ENCODE data around the gene MYO18A. TPM values are rescaled to one million over a fixed set of nuclear protein-coding genes. Genes with fewer than 3 reads are reported as not detected.

The MYO18A gene
- total and polyA plus RNA-seq, 9 donors, result 23.0 to 53.9 (median 31.7) TPM

DNA sequence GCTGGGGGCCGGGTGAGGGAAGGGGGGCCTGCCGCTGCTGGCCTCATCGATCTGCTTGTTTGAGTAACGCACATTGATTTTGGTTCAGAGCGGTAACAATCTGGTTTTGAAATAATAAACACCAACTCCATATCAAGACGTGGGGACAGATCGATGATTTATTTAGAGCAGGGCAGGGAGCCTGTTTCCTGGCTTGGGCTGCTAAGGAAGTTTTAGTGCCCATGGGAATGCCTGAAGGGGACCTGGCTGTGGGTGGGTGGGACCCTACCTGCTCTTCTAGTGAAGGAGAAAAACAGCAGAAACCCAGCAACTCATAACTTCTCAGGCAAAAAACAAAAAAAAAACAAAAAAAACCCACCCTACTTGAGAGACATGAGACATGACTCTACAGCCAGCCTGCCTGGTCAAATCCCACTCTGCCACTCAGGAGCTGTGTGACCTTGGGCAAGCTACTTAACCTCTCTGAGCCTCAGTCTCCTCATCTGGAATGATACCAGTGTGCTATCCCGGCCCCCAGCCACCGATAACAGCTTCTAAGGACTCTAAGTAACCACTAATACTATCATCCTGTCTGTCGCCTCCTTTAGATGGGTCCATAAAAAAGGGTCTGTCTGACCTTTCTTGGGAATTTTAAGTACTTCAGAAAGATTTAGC, 71.2 kb downstream of the MYO18A start:
- no peak overlapping the region for H3K4me3 ChIP-seq
- H3K9me3 ChIP-seq, result no peaks in the 10 kb centered on the region
- no peak overlapping the region for H3K27ac ChIP-seq
- no peak for DNase-seq
- H3K27me3 ChIP-seq, result no peaks in the 10 kb centered on the region
- no peaks in the 10 kb centered on the region for H3K36me3 ChIP-seq
- peaks cover 1% of the 10 kb centered on the region for H3K4me1 ChIP-seq (ENCODE audit: insufficient read depth)
- intact Hi-C loops (cut with DNase I), result loop anchor here in 1 of 4 donors (5.0 kb wide), 1 partner anchor 142 kb away; no protein-coding TSS in a partner anchor
- TF ChIP-seq EP300 (IDR thresholded peaks at IDR 0.05), result no peak
- no peak for TF ChIP-seq POLR2A (IDR thresholded peaks at IDR 0.05)
- TF ChIP-seq, protein P1, sequence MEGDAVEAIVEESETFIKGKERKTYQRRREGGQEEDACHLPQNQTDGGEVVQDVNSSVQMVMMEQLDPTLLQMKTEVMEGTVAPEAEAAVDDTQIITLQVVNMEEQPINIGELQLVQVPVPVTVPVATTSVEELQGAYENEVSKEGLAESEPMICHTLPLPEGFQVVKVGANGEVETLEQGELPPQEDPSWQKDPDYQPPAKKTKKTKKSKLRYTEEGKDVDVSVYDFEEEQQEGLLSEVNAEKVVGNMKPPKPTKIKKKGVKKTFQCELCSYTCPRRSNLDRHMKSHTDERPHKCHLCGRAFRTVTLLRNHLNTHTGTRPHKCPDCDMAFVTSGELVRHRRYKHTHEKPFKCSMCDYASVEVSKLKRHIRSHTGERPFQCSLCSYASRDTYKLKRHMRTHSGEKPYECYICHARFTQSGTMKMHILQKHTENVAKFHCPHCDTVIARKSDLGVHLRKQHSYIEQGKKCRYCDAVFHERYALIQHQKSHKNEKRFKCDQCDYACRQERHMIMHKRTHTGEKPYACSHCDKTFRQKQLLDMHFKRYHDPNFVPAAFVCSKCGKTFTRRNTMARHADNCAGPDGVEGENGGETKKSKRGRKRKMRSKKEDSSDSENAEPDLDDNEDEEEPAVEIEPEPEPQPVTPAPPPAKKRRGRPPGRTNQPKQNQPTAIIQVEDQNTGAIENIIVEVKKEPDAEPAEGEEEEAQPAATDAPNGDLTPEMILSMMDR (IDR thresholded peaks at IDR 0.05), result no peak
- WGBS, 3 donors, result 62 to 72% (median 70%) methylated on average over 10 of the region's 10 CpGs

DNA sequence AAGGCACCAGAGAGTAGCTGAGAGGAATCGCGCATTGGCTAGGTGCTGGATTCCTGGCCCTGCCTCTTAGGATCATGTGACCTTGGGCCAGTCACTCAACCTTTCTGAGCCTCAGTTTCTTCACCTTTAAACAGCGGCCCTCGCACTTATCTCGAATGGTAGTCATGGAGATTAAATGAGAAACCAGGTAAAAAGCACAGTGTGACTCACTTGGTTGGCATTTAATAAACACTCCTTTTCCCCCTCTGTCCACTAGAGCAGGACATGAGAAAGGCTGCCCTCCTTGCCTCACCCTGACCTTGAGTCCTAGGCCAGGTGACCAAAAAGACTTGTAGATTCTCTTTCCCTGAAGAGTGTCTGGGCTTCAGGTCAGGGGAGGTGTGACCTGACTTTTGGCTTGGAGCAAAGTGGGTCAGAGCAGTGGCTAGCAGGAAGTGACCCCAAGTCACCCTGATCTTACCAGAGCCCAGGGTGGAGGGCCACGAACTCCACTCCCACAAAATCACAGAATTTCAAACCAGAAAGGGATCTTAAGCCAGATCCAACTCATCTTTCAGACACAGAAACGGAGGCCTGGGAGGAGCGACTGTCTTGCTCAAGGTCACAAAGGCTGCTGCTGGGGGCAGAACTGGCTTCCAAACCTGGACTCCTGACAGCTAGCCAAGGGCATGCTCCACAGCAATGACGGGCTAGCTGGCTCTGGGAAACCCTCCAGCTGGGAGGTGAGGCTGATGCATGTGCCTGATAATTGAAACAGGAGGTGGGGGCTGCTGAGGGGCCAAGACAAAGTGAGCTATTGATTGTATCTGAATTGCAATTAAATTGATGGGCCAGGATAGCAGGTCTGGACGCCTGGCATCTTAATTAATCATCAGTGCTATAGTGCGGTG, 72.0 kb downstream of the MYO18A start:
- intact Hi-C loops (cut with DNase I), result loop anchor here in 1 of 4 donors (5.0 kb wide), 1 partner anchor 141 kb away; no protein-coding TSS in a partner anchor
- H3K9me3 ChIP-seq, result no peaks in the 10 kb centered on the region
- H3K4me1 ChIP-seq (ENCODE audit: insufficient read depth), result peaks cover 1% of the 10 kb centered on the region
- H3K27ac ChIP-seq, result peak overlapping the region in 1 of 2 donors; percentile 25
- H3K4me3 ChIP-seq, result no peak overlapping the region
- DNase-seq, result no peak
- H3K36me3 ChIP-seq, result no peaks in the 10 kb centered on the region
- WGBS, 3 donors, result 49 to 59% (median 55%) methylated on average over 11 of the region's 11 CpGs
- TF ChIP-seq, protein P1 (IDR thresholded peaks at IDR 0.05), result no peak
- no peak for TF ChIP-seq POLR2A (IDR thresholded peaks at IDR 0.05)
- no peak for TF ChIP-seq EP300 (IDR thresholded peaks at IDR 0.05)
- H3K27me3 ChIP-seq, result no peaks in the 10 kb centered on the region

DNA sequence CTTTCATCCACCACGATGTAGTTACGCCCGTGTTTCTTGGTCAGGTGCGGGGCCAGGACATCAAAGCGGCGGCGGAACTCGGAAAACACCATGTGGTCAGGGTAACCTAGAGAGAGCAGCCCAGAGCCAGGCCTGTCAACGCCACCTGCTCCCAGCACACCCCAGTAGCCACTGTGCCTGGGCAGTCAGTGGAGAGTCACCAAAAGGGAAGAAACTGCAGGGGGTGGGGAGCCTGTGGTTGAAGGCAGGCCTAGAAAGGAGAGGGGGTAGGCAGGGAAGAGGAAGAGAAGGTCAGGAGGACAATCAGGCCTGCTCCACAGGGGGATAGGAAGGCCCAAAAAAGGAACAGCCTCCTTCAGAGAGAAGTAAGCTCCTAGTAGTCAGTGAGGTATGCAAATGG, 73.1 kb downstream of the MYO18A start:
- intact Hi-C loops (cut with DNase I), result loop anchor here in 1 of 4 donors (5.0 kb wide), 1 partner anchor 140 kb away; no protein-coding TSS in a partner anchor
- no peaks in the 10 kb centered on the region for H3K27me3 ChIP-seq
- H3K4me3 ChIP-seq, result no peak overlapping the region
- TF ChIP-seq POLR2A (IDR thresholded peaks at IDR 0.05), result no peak
- no peak for TF ChIP-seq EP300 (IDR thresholded peaks at IDR 0.05)
- TF ChIP-seq, protein P1 (IDR thresholded peaks at IDR 0.05), result no peak
- H3K36me3 ChIP-seq, result no peaks in the 10 kb centered on the region
- DNase-seq, result no peak
- H3K4me1 ChIP-seq (ENCODE audit: insufficient read depth), result peaks cover 1% of the 10 kb centered on the region
- WGBS, 3 donors, result 82 to 89% (median 89%) methylated on average over 9 of the region's 9 CpGs
- H3K27ac ChIP-seq, result no peak overlapping the region
- H3K9me3 ChIP-seq, result no peaks in the 10 kb centered on the region

DNA sequence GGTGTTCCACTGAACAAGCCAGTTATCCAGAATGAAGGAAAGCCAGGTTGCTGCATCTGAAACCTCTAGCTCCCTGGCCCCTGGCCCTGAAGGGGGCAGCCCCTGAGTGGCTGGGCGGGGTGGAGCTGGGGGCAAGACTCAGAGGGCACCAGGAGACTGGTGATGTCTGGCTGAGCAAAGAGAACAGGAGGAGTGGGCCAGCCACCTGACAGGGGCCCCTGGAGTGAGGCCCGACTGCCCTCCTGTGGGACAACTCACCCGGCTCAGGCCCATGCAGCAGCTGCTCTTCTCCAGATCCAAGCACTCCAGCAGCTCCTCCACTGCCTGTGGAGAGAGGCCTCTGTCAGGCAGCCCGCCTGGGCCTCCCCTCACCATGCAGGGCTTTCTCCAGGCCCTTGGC, 76.9 kb downstream of the MYO18A start:
- 92 to 95% (median 93%) methylated on average over 4 of the region's 4 CpGs for WGBS, 3 donors
- intact Hi-C loops (cut with DNase I), result no loop called here
- Histone ChIP-seq H3K4me1 (ENCODE audit: insufficient read depth) (peaks cover 1% of the 10 kb centered on the region), H3K27ac (no peak overlapping the region), H3K36me3 (no peaks in the 10 kb centered on the region), H3K4me3 (no peak overlapping the region), H3K9me3 (no peaks in the 10 kb centered on the region), H3K27me3 (no peaks in the 10 kb centered on the region)
- DNase-seq, result no peak
- TF ChIP-seq EP300 (IDR thresholded peaks at IDR 0.05), result no peak
- TF ChIP-seq POLR2A (IDR thresholded peaks at IDR 0.05), result no peak
- TF ChIP-seq, protein P1 (IDR thresholded peaks at IDR 0.05), result no peak
